LNCAP (cell line): Measurements from ENCODE around the gene OLIG1.

Source experiments
- TF ChIP-seq, protein P1 (sequence below): fragments of 450-650 bp; IDR thresholded peaks from 2 replicates; pipeline ENCODE4 v1.5.1; 2017; ENCODE audit warnings: mild to moderate bottlenecking

OLIG1 gene, protein sequence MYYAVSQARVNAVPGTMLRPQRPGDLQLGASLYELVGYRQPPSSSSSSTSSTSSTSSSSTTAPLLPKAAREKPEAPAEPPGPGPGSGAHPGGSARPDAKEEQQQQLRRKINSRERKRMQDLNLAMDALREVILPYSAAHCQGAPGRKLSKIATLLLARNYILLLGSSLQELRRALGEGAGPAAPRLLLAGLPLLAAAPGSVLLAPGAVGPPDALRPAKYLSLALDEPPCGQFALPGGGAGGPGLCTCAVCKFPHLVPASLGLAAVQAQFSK

GRCh38 chr21:33069994-33070743 is at the start of gene OLIG1:
Gene OLIG1 (plus strand): TSS chr21:33070141. CDS start chr21:33070247, 106 bp downstream.
- TF ChIP-seq, protein P1, sequence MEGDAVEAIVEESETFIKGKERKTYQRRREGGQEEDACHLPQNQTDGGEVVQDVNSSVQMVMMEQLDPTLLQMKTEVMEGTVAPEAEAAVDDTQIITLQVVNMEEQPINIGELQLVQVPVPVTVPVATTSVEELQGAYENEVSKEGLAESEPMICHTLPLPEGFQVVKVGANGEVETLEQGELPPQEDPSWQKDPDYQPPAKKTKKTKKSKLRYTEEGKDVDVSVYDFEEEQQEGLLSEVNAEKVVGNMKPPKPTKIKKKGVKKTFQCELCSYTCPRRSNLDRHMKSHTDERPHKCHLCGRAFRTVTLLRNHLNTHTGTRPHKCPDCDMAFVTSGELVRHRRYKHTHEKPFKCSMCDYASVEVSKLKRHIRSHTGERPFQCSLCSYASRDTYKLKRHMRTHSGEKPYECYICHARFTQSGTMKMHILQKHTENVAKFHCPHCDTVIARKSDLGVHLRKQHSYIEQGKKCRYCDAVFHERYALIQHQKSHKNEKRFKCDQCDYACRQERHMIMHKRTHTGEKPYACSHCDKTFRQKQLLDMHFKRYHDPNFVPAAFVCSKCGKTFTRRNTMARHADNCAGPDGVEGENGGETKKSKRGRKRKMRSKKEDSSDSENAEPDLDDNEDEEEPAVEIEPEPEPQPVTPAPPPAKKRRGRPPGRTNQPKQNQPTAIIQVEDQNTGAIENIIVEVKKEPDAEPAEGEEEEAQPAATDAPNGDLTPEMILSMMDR, result no peak

DNA sequence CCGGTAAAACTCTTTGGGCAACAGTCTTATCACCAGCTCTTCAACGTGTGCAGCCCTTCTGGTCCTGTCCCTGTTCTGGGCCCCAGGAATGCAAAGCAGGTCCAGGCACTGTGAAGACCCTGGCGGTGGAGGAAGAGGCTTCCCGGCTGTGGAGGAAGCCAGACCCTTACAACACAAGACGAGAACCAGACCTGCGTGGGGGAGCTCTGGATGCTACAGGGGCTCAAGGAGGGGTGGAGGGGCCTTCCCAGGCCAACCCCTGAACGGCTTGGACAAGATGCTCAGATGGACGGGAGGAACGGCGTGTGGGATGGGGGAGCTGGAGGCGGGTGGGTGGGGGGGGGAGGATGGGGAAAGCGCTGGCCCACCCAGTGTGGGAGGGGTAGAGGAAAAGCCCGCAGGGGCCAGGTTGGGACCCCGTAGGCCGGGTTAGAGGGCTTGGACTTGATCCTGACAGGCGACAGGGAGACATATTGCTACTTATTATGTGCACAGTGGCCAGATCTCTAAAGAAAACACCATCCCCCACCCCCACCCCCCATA is 49.3 kb upstream of the OLIG1 start:
- TF ChIP-seq, protein P1, result no peak

DNA sequence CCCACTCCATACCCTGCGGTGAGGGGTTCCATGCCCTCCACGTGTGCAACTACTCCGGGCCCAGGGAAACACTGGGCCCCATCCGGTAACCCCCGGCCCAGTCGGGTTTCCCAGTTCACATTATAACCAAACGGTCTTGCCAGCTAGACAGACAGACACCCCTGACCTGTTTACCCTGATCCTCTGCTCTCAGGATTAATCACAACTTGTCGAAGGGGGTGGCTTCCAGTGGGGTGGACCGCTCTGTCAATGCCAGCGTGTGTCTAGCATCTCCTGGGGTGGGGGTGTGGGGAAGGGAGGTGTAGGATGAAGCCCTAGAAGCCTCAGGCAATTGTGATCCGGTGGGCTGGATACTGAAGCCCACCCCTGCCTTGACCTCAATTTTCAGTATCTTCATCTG is 48.8 kb upstream of the OLIG1 start:
- TF ChIP-seq, protein P1, result no peak

GRCh38 chr21:33021667-33022066 is 48.3 kb upstream of the OLIG1 start:
- TF ChIP-seq, protein P1, result no peak

- TF ChIP-seq, protein P1, result no peak
Measured at GRCh38 chr21:33022489-33022827, 47.5 kb upstream of the OLIG1 start.

GRCh38 chr21:33022828-33023573 is 46.9 kb upstream of the OLIG1 start:
- TF ChIP-seq, protein P1, result no peak

- TF ChIP-seq, protein P1, result no peak
Measured at GRCh38 chr21:33023574-33024200, 46.3 kb upstream of the OLIG1 start.
